NOMO-1 treated with DMSO at 0.1 percent for 48 hours (cell line): Measurements from ENCODE around the gene PLG.
"Not testable (repeated sequence)": the region's sequence is repeated elsewhere in the genome, so short reads cannot be mapped to it uniquely, and the experiment has no call there.

Experiments
- DNase-seq: peaks from one replicate; lab custom pipeline; 2025; ENCODE audit not compliant: unreplicated experiment; lab: John Stamatoyannopoulos, UW

The PLG gene

DNA sequence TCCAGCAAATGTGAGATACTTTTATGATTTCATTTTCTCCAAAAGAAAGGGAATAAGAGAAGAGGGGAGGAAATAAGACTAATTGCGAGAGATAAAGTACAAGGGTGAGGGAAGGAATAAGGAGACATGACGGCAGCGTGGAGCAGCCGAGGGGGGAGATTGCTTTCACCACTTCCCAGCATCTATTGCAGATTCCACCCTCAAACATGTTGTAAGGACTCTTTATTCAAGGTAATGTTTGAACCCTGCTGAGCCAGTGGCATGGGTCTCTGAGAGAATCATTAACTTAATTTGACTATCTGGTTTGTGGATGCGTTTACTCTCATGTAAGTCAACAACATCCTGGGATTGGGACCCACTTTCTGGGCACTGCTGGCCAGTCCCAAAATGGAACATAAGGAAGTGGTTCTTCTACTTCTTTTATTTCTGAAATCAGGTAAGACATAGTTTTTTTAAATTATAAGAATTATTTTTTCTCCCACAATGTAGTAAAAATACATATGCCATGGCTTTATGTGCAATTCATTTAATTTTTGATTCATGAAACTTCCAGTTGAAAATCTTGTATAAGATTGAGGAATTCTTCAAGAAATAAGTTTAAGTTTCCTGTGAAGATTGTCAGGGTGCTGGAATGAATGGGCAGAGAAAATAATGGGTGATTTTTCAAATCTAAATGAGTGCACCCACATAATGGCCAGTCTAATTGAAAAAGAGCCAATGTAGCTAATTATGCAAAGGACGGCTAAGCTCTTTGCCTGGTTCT, at the start of gene PLG:
PLG (plus strand) TSS at position 327 of the 763 bp plus-strand sequence; CDS start at position 388, 61 bp downstream.
- not testable (repeated sequence) for DNase-seq

- DNase-seq = no peak
Observed at GRCh38 chr6:160659562-160659961, 42.5 kb upstream of the PLG start.

DNA sequence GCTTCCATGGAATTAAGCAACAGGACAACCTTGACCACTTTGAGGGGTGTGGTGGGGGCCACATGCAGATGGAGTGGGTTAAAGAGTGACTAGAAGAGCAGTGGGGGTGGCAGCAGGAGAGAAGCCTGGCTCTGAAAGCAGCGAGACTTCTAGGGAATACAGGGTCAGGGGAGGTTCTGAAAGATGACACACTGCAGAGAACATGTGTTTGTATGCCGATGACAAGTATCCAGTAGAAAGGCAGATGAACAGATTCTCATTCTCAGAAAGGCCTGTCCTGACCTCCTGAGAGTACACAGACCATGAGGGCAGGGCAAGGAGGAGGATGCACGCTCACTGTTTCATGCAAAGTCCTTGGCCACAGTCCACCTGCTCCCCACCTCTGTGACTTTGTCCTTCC, 40.8 kb upstream of the PLG start:
- no peak for DNase-seq

- no peak for DNase-seq
Observed at GRCh38 chr6:160662429-160662828, 39.6 kb upstream of the PLG start.

DNA sequence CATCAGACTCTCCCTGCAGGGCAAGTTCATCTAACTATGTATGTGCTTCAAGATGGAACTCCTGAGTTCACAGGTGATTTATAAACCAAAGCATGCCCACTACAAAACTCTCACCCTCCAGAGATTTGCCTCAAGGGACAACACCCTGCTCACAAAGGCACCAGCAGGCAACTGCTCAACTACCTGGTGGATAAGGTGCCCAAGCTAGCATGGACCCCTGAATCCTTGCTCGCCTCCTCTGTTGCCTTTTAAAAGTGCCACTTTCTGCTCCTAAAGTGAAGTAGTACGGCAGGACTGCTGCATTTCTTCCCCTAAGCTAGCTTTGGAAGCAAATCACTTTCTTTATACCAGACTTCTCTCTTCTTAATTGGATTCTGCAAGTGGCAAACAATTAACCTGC, 39.2 kb upstream of the PLG start:
- no peak for DNase-seq

- not testable (repeated sequence) for DNase-seq
Observed at GRCh38 chr6:160664198-160664597, 37.8 kb upstream of the PLG start, which contains the start of gene LPA. TSS of gene LPA (minus strand) at chr6:160664275. CDS start at chr6:160664214, 61 bp downstream.

- DNase-seq = peak; percentile 5
Observed at GRCh38 chr6:160667639-160668481, 34.2 kb upstream of the PLG start.

GRCh38 chr6:160668589-160668988, 33.5 kb upstream of the PLG start:
- DNase-seq = no peak

DNA sequence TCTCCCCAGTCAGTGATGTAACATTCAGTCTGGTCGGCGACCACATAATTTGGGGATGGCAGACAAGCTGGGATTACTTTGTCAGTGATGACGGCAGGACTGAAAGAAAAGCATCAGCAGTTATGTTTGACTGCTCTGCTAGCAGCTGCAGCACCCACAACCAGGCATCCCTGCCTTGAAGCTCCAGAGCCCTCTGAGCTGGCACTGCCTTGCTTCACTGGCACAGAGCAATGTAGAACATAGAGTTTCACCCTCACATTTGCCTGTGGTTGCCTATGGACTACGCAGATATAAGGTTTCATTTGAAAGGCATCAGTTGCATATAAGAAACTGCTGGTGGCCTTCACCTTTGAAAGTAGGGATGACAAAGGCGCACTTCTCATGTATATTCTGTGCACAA, 25.6 kb upstream of the PLG start:
- not testable (repeated sequence) for DNase-seq

GRCh38 chr6:160678230-160678629, 23.8 kb upstream of the PLG start:
- DNase-seq = peak; percentile 89

- DNase-seq = no peak
Observed at GRCh38 chr6:160678744-160679401, 23.2 kb upstream of the PLG start.

DNA sequence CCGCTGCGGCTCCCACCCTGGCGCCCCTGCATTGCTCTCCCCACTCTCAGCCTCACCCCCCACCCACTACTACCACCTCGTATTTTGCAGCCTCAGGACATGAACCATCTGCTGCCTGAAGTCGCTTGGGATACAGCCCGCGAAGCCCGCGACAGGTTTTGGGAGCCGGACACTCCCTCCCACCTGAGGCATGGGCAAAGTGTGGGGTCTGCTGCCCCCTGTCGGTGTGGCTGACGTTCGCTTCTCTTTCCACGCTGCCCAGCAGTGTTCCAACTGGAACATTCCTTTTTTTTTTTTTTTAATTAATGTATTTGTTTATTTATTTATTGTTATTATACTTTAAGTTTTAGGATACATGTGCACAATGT, 22.7 kb upstream of the PLG start:
- DNase-seq = no peak

DNA sequence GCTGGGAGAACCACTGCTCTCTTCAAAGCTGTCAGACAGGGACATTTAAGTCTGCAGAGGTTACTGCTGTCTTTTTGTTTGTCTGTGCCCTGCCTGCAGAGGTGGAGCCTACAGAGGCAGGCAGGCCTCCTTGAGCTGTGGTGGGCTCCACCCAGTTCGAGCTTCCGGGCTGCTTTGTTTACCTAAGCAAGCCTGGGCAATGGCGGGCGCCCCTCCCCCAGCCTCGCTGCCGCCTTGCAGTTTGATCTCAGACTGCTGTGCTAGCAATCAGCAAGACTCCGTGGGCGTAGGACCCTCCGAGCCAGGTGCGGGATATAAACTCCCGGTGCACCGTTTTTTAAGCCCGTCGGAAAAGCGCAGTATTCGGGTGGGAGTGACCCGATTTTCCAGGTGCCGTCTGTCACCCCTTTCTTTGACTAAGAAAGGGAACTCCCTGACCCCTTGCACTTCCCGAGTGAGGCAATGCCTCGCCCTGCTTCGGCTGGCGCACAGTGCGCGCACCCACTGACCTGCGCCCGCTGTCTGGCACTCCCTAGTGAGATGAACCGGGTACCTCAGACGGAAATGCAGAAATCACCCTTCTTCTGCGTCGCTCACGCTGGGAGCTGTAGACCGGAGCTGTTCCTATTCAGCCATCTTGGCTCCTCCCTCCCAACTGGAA, 16.8 kb upstream of the PLG start:
- not testable (repeated sequence) for DNase-seq

DNA sequence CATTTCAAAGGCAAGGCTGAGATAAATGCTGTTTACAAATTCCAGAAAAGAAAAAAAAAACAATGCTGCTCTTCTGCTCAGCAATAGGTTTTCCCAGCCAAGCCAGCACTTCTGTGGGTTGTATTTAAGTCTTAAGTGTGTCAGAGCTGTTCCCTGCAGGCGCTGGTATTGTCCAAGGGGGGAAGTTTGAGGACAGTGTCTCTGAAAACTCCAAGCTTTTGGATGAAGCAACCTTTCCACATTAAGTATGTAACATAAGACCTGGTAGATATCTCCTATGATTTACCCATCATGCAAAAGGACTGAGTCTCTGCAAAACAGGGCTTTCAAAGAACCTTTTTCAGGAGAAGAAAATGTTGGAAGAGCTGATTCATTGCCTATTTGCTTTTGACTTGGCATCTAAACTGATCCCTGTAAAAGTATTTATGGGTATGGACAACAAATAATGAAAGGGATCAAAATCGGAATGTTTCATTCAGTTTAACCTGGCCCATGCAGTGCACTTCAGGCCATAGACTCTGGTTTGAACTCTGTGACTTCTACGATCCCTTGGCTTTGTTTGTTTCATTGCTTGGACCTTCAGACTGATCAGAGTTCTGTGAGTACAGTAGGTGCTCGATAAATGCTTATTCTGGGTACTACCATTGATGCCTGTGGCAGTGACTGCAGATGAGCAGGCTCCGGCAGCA, 16.1 kb upstream of the PLG start:
- no peak for DNase-seq

DNA sequence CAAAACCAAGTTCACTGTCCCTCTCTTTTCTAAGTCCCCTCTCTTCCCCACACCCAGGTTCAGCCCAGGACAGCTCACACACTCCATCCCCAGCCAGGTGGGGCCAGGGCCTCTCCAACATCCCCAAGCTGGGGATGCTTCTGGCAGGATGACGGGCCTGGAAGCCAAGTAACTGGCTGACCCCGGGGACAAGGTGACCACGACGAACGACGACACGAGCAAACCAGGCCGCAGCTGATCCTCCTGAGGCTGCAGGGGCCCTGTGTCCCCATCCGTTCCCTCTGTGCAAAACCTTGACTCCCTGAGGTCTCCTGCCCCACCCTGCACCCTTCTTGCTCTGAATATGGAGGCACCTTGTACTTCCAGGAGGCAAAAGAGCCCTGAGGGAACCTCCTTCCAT, 11.6 kb upstream of the PLG start:
- DNase-seq = no peak

GRCh38 chr6:160691617-160692016, 10.4 kb upstream of the PLG start:
- DNase-seq = no peak

DNA sequence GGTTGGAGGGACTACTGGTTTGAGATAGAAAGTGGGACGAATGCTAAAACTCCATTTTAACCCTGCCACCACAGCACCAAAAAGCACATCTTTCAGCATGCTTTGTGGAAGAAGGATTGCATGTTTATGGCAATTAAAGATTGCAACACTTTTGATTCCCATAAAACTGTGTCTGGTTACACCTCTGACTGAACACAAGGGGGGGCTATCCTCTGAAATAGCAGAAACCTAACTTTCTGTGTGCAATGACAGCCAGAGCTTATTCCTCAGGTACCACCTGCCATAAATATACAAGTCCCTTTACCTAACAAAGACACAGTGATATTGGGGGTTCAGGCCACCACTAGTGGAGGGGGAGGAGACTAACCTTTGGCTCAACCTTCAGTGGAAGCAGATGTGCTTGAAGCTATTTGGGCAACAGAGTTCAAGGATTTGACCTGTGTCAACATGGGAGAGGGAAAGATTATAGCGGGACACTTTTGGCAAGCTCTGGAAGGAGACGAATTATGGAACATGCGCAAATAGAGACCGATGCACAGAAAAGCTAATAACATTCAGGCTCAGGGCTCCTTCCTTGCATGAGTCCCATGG, 9.6 kb upstream of the PLG start:
- DNase-seq = peak; percentile 28

- DNase-seq = not testable (repeated sequence)
Observed at GRCh38 chr6:160695025-160695424, 7.0 kb upstream of the PLG start.

GRCh38 chr6:160695622-160696021, 6.4 kb upstream of the PLG start:
- DNase-seq = not testable (repeated sequence)

GRCh38 chr6:160696884-160697283, 5.2 kb upstream of the PLG start:
- not testable (repeated sequence) for DNase-seq
